ENCODE data around the gene DYNC1LI2.

DYNC1LI2 gene

DNA sequence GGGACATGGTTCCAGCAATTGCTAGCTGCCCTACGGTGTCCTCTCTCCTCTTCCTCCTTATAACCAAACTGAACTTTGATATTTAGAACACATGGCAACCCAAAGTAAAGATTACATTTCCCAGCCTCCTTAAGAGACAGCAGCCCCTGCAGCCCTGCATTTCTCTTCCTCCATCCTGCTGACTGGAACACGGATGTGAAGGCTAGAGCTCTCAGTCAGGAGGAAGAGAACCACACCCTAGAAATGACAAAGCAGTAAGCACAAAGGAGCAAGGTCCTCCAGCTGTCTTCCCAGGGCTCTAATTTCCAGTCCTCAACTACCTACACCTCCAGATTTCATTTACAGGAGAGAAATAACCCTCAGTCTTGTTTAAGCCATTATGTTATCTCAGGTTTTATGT is 10.9 kb downstream of the DYNC1LI2 start:
- no peak for DNase-seq (ENCODE audit: extremely low read depth in 1 of 2, low read depth in 1 of 2)

DNA sequence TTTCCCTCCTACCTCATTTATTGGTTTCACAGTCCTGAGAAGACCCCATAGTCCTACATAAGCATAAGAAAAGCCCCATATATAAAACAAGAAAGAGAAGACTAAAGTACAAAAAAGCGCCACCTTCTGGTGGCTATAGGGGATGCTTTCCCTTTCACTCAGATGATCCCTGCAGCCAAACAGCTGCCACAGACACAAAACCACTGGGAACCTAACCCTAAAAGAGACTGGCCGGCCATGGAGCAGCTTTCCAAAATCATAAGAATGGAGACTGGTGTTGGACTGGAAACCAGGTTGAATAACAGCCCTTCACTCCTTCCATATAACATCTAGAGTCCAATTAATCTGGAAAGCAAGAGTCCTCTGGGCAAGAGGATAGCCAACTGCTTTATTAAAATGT is 11.4 kb downstream of the DYNC1LI2 start:
- no peak for DNase-seq (ENCODE audit: extremely low read depth in 1 of 2, low read depth in 1 of 2)

DNA sequence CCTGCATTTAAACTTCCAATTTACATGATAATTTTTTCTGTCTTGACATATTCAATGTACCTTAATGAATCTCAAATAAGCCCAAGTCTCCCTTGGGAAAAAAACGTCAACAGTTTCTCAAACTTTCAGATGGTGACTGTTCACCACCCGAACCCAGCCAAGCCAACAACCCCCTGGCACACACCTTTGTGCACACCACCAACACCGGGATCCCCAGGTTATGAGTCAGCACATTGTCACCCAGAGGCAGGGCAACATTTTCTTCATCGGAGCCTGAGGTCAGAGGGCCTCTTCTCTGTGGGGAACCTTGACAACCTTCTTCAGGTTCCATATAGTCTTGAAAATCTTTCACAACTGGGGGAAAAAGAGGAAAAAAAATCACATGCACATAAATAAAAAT is 15.5 kb downstream of the DYNC1LI2 start:
- no peak for DNase-seq (ENCODE audit: extremely low read depth in 1 of 2, low read depth in 1 of 2)

DNA sequence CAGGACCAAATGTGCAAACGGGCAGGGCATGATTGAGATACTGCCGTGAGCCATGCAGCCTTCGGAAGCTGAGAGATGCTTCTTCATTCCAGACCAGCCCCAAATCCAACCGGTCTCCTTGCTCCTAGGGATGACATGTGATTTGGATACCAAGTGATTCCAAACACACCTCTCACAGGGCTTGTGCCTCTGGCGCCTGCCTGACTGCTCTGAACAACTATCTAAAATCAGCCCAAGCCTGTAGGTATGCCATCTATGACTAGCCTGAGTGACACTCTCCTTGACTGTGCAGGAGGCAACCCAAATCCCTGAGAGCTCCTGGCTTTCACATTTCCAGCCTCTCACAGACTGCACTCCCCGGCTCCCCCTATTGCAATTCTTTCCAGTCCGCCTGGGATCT is 20.3 kb downstream of the DYNC1LI2 start:
- no peak for DNase-seq (ENCODE audit: extremely low read depth in 1 of 2, low read depth in 1 of 2)

DNA sequence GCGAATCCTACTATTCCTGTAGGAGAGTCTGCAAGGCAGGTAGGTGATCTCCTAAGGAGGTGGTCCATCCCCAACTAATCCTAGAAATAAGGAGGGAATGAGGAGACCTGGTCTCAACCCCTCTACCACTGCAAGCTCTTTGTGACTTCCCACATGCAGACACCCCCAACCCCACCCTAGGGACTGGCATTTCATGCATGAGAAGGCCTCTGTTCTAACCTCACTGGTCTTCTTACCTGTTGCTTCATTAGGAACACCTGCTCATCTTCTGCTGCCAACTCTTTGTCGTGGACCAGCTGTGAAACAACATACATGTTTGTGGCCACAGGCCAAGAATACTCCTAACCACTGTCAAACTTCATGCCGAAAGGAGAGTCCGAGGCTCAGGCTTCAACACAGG is 22.6 kb downstream of the DYNC1LI2 start:
- no peak for DNase-seq (ENCODE audit: extremely low read depth in 1 of 2, low read depth in 1 of 2)

DNA sequence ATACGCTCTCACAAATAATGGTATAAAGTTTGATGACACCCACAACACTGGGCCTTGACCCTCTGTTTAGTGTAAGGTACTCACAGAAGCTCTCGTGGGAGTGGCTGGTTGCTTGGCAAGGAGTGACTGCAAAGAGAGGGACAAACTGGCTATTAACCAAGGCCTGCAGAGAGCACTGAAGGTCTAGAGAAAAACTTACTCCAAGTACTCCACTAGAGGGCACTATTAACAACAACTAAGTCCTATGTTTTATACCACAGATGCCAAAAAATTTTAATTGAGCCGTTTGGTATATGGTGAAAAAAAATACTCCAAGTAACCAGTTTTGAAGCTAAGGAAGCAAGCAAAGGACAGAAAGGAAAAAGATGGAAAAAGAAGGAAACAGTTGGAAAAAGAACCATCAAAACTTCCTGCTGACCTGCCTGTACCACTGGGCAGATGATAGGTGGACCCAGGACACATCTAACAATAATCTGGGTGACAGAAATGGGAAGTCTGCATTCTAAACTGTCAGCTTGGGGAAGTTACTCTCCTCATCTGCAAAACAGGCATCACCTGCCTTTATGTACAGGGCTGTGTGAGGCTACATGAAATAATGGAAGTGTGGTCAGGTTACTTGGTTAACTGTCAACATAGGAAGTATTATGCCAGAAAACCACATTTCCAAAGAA is 23.2 kb downstream of the DYNC1LI2 start:
- no peak for DNase-seq (ENCODE audit: extremely low read depth in 1 of 2, low read depth in 1 of 2)

DNA sequence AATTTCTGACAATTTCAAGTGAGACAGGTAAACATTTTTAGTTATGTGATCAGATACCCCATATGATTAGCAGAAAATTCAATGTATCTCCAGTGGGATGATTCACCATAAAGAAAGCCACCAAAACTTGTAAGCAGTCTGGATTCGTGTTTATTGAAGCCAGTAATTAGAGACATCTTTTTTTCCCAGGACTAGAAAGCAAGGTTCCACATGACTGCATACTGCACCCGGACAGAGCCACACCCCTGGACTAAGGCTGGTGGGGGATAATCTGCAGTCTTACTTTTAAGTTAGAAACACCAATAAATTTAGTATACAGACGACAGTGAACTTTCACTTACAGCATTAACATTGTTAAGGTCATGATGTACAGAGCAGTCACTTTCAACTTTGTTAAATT is 30.6 kb downstream of the DYNC1LI2 start:
- DNase-seq (ENCODE audit: extremely low read depth in 1 of 2, low read depth in 1 of 2) = no peak

DNA sequence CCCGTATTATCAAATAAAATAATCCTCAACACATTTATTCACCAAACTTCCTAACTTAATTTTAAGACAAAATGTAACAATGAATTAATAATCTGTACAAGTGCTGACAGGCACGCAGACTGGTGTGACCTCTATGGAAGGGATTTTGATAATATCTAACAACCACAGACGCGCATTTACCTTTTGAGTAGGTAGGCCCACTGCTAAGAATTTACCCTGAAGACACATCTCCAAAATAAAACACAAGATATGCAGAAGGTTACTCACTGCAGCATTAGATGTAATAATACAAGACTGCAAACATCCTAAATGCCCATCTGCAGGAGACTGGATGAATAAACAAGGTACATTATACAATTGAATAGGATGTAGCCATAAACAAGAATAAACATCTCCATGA is 32.2 kb downstream of the DYNC1LI2 start:
- no peak for DNase-seq (ENCODE audit: extremely low read depth in 1 of 2, low read depth in 1 of 2)

DNA sequence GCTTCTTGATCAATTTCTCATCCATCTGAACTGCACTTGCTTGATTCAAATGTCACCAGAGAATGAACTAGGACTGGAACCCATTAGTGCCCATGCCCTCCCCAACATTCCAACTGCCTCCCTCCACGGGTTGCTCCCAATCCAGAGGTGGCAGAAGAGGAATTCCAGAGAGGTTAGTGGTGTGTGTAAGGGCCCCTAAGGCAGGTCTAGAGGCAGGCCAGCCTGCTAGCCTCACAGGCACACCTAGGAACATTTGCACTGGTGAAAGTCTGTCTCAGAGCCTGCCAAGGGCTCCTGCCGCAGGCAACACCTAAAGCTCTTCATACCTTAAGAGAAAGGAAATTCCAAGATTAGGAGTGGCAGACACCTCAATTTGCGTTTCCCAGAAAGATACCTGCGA is 33.6 kb downstream of the DYNC1LI2 start:
- no peak for DNase-seq (ENCODE audit: extremely low read depth in 1 of 2, low read depth in 1 of 2)

DNA sequence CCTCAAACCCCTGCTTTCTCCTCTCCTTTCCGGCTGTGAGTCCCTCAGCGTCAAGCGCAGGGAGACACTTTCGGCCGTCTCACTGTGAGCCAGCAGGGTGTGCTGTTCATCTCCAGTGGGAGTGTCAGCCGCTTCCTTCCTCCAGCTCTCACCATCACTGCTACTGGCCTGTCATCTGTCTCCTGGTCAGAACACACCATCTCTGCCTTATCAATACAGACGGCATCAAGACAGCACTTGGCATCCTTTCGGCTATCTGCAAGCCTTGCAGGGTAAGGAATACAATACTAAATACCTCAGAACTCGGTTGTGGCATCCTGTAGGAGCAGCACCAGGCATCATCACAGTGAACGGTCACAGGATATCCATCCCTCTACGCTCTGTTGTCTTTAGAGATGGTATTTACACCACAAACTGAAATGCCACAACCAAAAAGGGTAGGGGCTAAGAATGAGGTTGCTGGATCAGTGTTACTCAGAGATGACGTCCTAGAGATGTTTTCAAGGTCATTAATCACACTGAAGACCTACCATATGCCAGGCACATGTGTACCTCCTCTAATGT is 34.2 kb downstream of the DYNC1LI2 start:
- DNase-seq (ENCODE audit: extremely low read depth in 1 of 2, low read depth in 1 of 2) = no peak

DNA sequence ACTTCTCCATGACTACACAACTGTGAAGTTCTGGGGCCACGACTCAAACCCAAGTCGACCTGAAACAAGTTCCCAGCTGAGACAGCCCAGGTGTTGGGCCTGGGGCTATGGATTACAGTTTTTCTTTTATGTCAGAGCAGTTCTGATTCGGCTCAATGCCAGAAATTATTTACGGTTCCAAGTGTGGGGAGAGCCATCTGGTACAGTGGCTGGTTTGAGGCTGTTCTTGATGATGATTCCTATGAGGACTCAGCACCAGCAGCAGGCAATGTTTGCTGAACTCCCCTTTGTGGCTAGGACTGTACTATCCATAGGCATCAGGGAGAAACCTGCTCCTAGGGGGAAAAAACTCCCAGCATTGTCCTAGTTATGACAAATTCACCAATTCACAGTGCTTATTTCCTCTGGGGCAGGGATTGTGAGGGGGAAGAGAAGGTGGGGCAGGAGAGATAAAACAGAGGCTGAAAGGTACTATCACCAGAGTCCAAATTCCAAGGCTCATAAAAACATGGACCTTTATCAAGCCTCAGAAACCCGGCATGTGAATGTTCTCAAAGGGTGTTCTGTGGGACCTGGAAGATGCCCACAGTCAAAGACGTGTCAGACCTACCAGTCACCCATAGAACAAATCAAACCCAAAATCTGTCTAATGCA is 36.6 kb downstream of the DYNC1LI2 start:
- DNase-seq (ENCODE audit: extremely low read depth in 1 of 2, low read depth in 1 of 2) = no peak

DNA sequence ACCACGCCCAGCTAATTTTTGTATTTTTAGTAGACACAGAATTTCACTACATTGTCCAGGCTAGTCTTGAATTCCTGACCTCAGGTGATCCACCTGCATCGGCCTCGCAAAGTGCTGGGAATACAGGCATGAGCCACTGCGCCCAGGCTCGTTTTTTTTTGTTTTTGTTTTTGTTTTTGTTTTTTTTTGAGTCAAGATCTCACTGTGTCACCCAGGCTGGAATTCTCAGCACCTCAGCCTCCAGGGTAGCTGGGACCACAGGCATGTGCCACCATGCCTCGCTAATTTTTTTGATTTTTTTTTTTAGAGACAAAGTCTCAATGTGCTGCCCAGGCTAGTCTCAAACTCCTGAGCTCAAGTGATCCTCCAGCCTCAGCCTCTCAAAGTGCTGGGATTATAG is 37.3 kb downstream of the DYNC1LI2 start:
- no peak for DNase-seq (ENCODE audit: extremely low read depth in 1 of 2, low read depth in 1 of 2)

DNA sequence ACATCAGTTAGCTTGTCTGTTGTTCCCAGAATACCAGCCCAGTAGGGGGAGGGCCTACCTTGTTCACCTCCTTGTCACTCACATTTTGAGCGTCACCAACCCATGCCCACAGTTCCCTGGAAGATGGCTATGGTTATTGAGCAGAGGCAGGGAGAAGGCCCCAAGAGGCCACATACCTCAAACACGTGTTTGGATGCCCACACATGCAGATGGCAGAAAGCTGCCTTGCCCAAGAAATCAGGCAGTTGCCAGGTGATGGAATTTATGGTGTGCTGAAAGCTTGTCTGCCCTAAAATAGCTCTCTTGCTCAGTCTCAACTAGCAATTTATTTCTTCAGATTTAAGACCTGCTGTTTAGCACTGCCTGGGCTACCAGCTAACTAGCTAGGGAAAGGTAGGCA is 38.3 kb downstream of the DYNC1LI2 start:
- DNase-seq (ENCODE audit: extremely low read depth in 1 of 2, low read depth in 1 of 2) = no peak

DNA sequence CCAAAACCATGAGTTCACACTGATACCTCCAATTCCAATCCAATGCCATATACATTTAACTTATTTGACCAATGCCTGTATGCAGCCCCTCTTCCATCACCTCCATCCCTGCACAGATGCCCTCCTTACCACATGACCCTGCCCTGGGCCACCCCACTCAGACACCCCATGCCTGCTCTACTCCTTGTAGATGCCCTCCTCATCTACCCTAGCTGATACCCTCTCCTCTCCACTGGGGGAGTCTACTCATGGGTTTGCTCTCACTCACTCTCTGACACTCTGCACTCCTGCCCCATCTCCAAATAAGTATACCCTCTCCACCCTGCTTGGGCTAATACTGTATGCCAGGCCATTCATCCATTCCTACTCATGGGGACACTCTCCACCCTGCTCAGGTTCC is 38.9 kb downstream of the DYNC1LI2 start:
- DNase-seq (ENCODE audit: extremely low read depth in 1 of 2, low read depth in 1 of 2) = no peak

DNA sequence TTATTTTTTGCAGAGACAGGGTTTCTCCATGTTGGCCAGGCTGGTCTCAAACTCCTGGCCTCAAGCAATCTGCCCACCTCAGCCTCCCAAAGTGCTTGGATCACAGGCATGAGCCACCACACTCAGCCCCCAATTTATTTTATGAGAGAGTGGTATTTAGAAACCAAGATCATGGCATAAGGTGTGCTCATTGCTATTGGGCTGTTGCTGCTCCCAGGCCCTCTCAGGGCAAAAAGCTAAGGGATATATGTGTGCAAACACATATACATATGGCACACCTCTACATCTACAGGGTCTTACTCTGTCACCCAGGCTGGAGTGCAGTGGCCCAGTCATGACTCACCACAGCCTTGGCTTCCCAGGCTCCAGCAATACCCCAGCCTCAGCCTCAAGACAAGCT is 39.8 kb downstream of the DYNC1LI2 start:
- no peak for DNase-seq (ENCODE audit: extremely low read depth in 1 of 2, low read depth in 1 of 2)

DNA sequence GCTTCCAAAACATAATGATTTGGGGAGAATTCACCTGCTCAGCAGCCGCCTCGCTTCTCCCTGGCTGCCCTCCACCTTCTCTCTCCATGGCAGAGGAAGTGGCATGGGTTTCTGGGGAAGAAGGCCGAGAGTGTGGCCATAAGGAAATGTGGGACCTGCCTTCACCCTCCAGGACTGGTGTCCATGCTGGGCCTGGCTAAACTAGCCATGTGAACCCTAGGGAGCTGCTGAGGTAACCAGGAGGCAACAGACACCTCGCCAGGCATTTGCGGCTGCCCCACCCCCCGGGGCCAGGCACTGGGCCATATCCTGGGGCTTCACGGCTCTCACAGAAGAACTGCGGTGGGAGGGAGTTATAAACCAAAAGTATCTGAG is 44.9 kb downstream of the DYNC1LI2 start:
- no peak for DNase-seq (ENCODE audit: extremely low read depth in 1 of 2, low read depth in 1 of 2)

DNA sequence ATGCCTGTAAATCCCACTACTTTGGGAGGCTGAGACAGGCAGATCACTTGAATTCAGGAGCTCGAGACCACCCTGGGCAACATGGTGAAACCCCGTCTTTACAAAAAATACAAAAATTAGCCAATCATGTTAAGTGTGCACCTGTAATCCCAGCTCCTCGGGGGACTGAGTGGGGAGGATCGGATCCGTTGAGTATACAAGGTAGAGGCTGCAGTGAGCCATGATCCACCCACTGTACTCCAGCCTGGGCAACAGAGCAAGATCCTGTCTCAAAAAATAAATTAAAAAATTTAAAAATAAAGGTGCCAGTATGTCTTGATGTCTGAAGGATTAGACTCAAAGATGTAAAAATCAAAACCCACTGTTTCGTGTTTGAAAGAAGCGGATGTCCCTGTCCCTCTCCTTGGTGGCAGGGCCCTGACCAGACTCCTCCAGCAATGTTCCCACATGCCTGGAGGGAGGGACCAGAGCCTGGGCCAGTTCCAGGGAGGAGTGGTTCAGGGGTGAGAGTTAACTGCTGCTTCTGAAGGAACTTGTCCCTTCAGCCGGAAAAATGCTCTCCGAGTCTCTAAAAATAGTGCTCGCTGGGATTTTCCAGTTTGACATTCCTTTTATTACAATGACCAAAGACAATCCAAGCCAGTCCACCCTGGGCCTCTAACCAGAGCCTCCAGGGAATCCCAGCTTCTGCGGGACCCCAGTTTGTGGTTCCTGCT is 45.5 kb downstream of the DYNC1LI2 start:
- no peak for DNase-seq (ENCODE audit: extremely low read depth in 1 of 2, low read depth in 1 of 2)

DNA sequence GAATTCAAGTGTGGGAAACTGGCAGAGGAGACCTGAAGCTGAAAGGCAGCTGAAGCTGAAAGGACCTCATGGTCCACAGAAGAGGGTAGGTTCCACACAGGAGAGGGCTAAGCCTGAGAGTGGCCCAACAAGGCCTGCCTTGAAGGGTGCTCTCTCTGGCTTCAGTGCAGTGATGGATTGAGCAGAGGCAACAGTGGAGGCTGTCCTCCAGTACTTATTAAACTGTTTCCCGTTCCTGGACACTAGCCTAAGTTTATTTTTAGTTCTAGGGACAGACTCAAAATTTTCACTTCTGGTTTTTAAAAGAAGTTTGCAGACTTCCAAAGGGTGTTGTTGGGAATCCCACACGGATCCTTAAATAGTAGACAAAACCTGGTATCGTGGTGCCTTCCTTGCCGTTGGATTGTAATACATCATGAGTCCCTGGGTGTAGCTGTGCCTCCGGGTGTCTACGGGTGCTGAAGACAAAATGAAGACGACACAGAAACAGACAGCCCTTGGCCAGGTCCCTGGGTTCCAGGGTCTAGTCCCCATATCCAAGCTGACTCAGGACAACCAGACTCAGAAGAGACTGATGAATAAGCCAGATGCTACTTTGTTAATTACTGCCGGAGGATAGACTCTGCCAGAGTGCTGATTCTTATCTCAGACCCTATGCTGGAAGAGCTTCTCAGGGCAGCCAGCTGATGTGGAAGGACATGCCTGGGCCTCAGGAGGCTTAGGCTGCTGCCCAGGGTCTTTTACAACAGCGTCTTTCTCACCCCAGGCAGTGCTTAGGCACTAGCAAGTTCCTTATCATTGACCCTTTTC is 47.8 kb downstream of the DYNC1LI2 start:
- no peak for DNase-seq (ENCODE audit: extremely low read depth in 1 of 2, low read depth in 1 of 2)

DNA sequence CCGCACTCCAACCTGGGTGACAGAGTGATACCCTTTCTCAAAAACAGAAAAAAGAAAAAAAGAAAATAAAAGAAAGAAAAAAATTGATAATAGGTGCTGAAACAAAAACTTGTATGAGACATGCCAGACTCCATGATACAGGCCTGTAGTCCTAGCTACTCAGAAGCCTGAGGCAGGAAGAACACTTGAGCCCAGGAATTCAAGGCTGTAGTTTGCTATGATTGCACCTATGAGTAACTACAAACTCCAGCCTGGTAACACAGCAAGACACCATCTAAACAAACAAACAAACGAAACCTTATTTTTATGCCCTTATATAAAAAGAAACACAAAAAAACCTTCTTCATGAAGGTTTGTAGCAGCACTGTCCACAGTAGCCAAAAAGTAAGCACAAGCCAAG is 49.9 kb downstream of the DYNC1LI2 start:
- DNase-seq (ENCODE audit: extremely low read depth in 1 of 2, low read depth in 1 of 2) = no peak

DNA sequence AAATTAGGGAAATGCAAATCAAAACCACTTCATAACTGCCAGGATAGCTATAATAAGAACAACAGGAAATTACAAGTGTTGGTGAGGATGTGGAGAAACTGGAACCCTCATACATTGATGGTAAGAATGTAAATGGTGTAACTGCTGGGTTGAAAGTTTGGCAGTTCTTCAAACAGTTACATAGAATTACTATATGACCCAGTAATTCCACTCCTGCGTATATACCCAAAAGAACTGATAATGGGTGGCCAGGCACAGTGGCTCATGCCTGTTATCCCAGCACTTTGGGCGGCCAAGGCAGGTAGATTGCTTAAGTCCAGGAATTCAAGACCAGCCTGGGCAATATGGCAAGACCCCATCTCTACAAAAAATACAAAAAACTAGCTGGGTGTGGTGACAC is 50.4 kb downstream of the DYNC1LI2 start:
- no peak for DNase-seq (ENCODE audit: extremely low read depth in 1 of 2, low read depth in 1 of 2)

DNA sequence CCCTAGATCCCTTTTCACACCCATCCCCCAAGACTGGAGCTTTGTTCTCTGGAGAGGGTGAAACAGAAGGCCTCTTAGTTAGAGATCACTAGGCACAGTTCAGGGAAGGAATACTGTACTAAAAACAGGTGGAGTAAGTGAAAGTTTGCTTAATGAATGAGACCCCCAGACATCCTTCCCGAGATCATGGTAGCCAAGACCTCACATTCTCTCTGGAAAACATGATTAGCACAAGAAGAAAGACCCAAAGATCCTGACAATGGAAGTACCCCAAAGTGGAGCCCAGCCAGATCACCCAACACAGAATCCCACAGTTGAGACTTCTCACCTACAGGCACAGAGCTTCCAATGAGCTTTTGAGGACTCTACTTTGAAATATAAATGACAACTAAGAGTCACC is 51.5 kb downstream of the DYNC1LI2 start:
- DNase-seq (ENCODE audit: extremely low read depth in 1 of 2, low read depth in 1 of 2) = no peak
